NCI-H2227 (cell line): ENCODE results near the gene MAD1L1.

Source experiments
- DNase-seq: peaks from one replicate; lab custom pipeline; 2025; ENCODE audit not compliant: unreplicated experiment; lab: John Stamatoyannopoulos, UW

The MAD1L1 gene

GRCh38 chr7:1918063-1918645 lies 314.6 kb downstream of the MAD1L1 start:
- DNase-seq, result no peak

- no peak for DNase-seq
These were observed 315.3 kb downstream of the MAD1L1 start for GRCh38 chr7:1917221-1918062.

- DNase-seq, result no peak
These were observed 316.2 kb downstream of the MAD1L1 start for GRCh38 chr7:1916601-1916970.

GRCh38 chr7:1915956-1916600 lies 316.7 kb downstream of the MAD1L1 start:
- DNase-seq, result no peak

- DNase-seq, result no peak
These were observed 317.4 kb downstream of the MAD1L1 start for GRCh38 chr7:1915326-1915725.

- DNase-seq, result no peak
These were observed 318.0 kb downstream of the MAD1L1 start for GRCh38 chr7:1914743-1915142.

GRCh38 chr7:1914321-1914720 lies 318.4 kb downstream of the MAD1L1 start:
- no peak for DNase-seq

GRCh38 chr7:1913466-1914282 lies 319.1 kb downstream of the MAD1L1 start:
- no peak for DNase-seq

- DNase-seq, result no peak
These were observed 319.9 kb downstream of the MAD1L1 start for GRCh38 chr7:1912593-1913465.

- no peak for DNase-seq
These were observed 321.2 kb downstream of the MAD1L1 start for GRCh38 chr7:1911571-1911970.

GRCh38 chr7:1910827-1911226 lies 321.9 kb downstream of the MAD1L1 start:
- DNase-seq, result no peak

- no peak for DNase-seq
These were observed 322.6 kb downstream of the MAD1L1 start for GRCh38 chr7:1910081-1910685.

GRCh38 chr7:1909476-1909875 lies 323.3 kb downstream of the MAD1L1 start:
- DNase-seq, result no peak

GRCh38 chr7:1908823-1909420 lies 323.8 kb downstream of the MAD1L1 start:
- DNase-seq, result no peak

GRCh38 chr7:1907751-1908365 lies 324.9 kb downstream of the MAD1L1 start:
- DNase-seq, result no peak

GRCh38 chr7:1906988-1907745 lies 325.6 kb downstream of the MAD1L1 start:
- no peak for DNase-seq

- no peak for DNase-seq
These were observed 326.5 kb downstream of the MAD1L1 start for GRCh38 chr7:1906087-1906830.
